ENCODE results near the gene CAPN7. TPM values are rescaled to one million over a fixed set of nuclear protein-coding genes. Genes with fewer than 3 reads are reported as not detected.

Gene CAPN7
- total RNA-seq, 4 donors from 2014 or later = 20.7 to 52.5 (median 27.0) TPM

GRCh38 chr3:15267502-15267901 is 61.5 kb downstream of the CAPN7 start:
- Histone ChIP-seq H3K36me3 (peaks cover 0 to 14% (median 0%) of the 10 kb centered on the region in 3 donors), H3K9me3 (no peaks in the 10 kb centered on the region), H3K4me1 (peaks cover 18 to 52% (median 26%) of the 10 kb centered on the region in 3 donors), H3K27ac (no peak overlapping the region), H3K27me3 (no peaks in the 10 kb centered on the region), H3K4me3 (no peak overlapping the region)
- DNase-seq = no peak
- WGBS, 2 donors = 78 to 93% methylated on average over 3 of the region's 3 CpGs
- intact Hi-C loops (cut with DNase I) = loop anchor here (5.0 kb wide), 2 partner anchors 65 to 110 kb away; partner anchors contain the start of gene SH3BP5
- TF ChIP-seq CTCF (IDR thresholded peaks at IDR 0.05) = no peak

- Histone ChIP-seq H3K4me3 (no peak overlapping the region), H3K36me3 (peaks cover 0 to 14% (median 0%) of the 10 kb centered on the region in 3 donors), H3K4me1 (peaks cover 18 to 52% (median 26%) of the 10 kb centered on the region in 3 donors), H3K27ac (peak overlapping the region in 3 of 4 donors; percentile 26 to 84 (median 70)), H3K9me3 (no peaks in the 10 kb centered on the region), H3K27me3 (no peaks in the 10 kb centered on the region)
- peak; percentile 24 for DNase-seq
- intact Hi-C loops (cut with DNase I) = loop anchor here (5.0 kb wide), 2 partner anchors 64 to 109 kb away; partner anchors contain the start of gene SH3BP5
- TF ChIP-seq CTCF (IDR thresholded peaks at IDR 0.05) (peak; percentile 87 to 97 (median 94)), POLR2A (IDR thresholded peaks at IDR 0.05) (no peak)
- 0% methylated on average over 5 to 8 of the region's 15 CpGs for WGBS, 2 donors
Measured at GRCh38 chr3:15268033-15268631, 62.1 kb downstream of the CAPN7 start.

- H3K4me3 ChIP-seq = peak overlapping the region in 2 of 4 donors; percentile 4 to 39
- TF ChIP-seq POLR2A (IDR thresholded peaks at IDR 0.05) (peak in 2 of 4 donors; percentile 7 to 54), CTCF (IDR thresholded peaks at IDR 0.05) (peak in 1 of 6 experiments; percentile 48)
- H3K27ac ChIP-seq = peak overlapping the region; percentile 59 to 84 (median 74)
- peaks cover 0 to 14% (median 0%) of the 10 kb centered on the region in 3 donors for H3K36me3 ChIP-seq
- no peaks in the 10 kb centered on the region for H3K27me3 ChIP-seq
- DNase-seq = peak; percentile 54
- WGBS, 2 donors = 55 to 88% methylated on average over 6 to 16 of the region's 29 CpGs
- intact Hi-C loops (cut with DNase I) = loop anchor here (5.0 kb wide), 2 partner anchors 63 to 108 kb away; partner anchors contain the start of gene SH3BP5
- H3K9me3 ChIP-seq = no peaks in the 10 kb centered on the region
- H3K4me1 ChIP-seq = peaks cover 18 to 45% (median 26%) of the 10 kb centered on the region in 3 donors
Measured at GRCh38 chr3:15269091-15269989, 63.3 kb downstream of the CAPN7 start.

- Histone ChIP-seq H3K27ac (peak overlapping the region in 1 of 4 donors; percentile 1), H3K9me3 (no peaks in the 10 kb centered on the region), H3K4me3 (no peak overlapping the region), H3K27me3 (no peaks in the 10 kb centered on the region), H3K36me3 (peaks cover 0 to 9% (median 0%) of the 10 kb centered on the region in 3 donors), H3K4me1 (peaks cover 18 to 37% (median 26%) of the 10 kb centered on the region in 3 donors)
- 74 to 77% methylated on average over 4 of the region's 4 CpGs for WGBS, 2 donors
- no peak for TF ChIP-seq POLR2A (IDR thresholded peaks at IDR 0.05)
- no peak for TF ChIP-seq CTCF (IDR thresholded peaks at IDR 0.05)
- intact Hi-C loops (cut with DNase I) = no loop called here
- no peak for DNase-seq
Measured at GRCh38 chr3:15271030-15271429, 65.0 kb downstream of the CAPN7 start.
